ENCODE data around the gene CDC26. TPM values are rescaled to one million over a fixed set of nuclear protein-coding genes. Genes with fewer than 3 reads are reported as not detected.
A peak's percentile ranks its signal among the peaks of the same experiment; 100 is the strongest.

CDC26 gene
- total and polyA plus RNA-seq, 3 donors from 2014 or later, result 17.9 to 27.5 (median 19.8) TPM

DNA sequence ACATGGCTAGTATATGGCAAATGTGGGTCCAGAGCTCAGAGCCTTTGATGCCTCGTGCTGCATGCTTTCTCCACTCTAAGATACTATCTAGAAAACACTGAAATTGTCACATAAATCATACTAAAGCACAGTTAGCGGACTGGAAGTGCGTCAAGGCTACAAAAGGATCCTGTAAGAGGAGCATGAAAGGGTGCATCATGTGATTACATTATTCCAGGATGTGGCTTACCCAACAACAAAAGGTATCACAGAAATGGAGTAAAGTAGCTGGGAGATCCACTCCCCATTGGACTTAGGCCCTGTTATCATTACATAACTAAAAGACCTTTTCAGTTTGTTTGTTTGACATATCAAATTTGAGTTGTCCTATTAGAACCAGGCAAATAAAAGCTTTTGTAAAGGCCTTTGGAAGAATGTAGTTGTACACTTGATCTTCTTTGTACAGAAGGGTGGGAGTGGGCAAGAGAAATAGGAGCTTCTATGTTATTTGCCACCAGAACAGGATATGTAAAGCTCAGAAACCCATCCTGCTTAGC lies 47.2 kb downstream of the CDC26 start:
- H3K27me3 ChIP-seq, result no peaks in the 10 kb centered on the region
- H3K27ac ChIP-seq, result no peak overlapping the region
- no peak for TF ChIP-seq CTCF (IDR thresholded peaks at IDR 0.05)
- no peak for TF ChIP-seq POLR2A (IDR thresholded peaks at IDR 0.05)
- no peaks in the 10 kb centered on the region for H3K36me3 ChIP-seq (ENCODE audit: low read depth, missing control alignments)
- H3K9me3 ChIP-seq, result no peaks in the 10 kb centered on the region
- no peaks in the 10 kb centered on the region for H3K4me1 ChIP-seq
- DNase-seq, result no peak
- intact Hi-C loops (cut with DNase I; ENCODE audit: low total_unique reads), result no loop called here
- WGBS, 2 donors, result 68 to 81% methylated on average over 3 of the region's 3 CpGs
- H3K4me3 ChIP-seq, result no peak overlapping the region

- no peak overlapping the region for H3K27ac ChIP-seq
- peaks cover 3% of the 10 kb centered on the region for H3K4me1 ChIP-seq
- no peaks in the 10 kb centered on the region for H3K9me3 ChIP-seq
- H3K27me3 ChIP-seq, result no peaks in the 10 kb centered on the region
- no peak overlapping the region for H3K4me3 ChIP-seq
- no peak for DNase-seq
- TF ChIP-seq POLR2A (IDR thresholded peaks at IDR 0.05) (no peak), CTCF (IDR thresholded peaks at IDR 0.05) (no peak)
- 0 to 44% methylated on average over 1 of the region's 1 CpG for WGBS, 2 donors
- H3K36me3 ChIP-seq (ENCODE audit: low read depth, missing control alignments), result no peaks in the 10 kb centered on the region
- intact Hi-C loops (cut with DNase I; ENCODE audit: low total_unique reads), result no loop called here
Observed at GRCh38 chr9:113227436-113227835, 47.9 kb downstream of the CDC26 start.

DNA sequence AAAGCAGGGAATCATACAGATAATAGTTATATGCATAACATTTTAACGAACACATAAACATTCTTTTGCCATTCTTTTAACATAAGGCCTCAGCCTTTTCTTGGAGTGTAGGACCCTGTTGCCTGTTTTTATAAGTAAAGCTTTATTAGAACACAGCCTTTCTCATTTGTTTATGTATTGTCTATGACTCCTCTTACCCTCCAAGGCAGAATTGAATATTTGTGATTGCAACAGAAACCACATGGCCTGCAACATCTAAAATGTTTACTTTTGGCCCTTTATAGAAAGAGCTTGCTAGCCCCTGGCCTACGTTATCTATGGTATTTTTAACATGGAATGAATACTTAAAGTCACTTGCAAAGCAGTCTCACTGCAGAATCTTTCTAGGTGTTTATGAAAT lies 51.4 kb downstream of the CDC26 start:
- Histone ChIP-seq H3K36me3 (ENCODE audit: low read depth, missing control alignments) (no peaks in the 10 kb centered on the region), H3K4me3 (no peak overlapping the region), H3K27me3 (no peaks in the 10 kb centered on the region), H3K9me3 (no peaks in the 10 kb centered on the region), H3K4me1 (peaks cover 12% of the 10 kb centered on the region), H3K27ac (no peak overlapping the region)
- intact Hi-C loops (cut with DNase I; ENCODE audit: low total_unique reads), result loop anchor here (5.0 kb wide), 1 partner anchor 43 kb away; no protein-coding TSS in a partner anchor
- TF ChIP-seq CTCF (IDR thresholded peaks at IDR 0.05) (no peak), POLR2A (IDR thresholded peaks at IDR 0.05) (no peak)
- DNase-seq, result no peak
- 78 to 81% methylated on average over 2 of the region's 2 CpGs for WGBS, 2 donors

- H3K9me3 ChIP-seq, result no peaks in the 10 kb centered on the region
- WGBS, 2 donors, result 26 to 55% methylated on average over 5 of the region's 5 CpGs
- TF ChIP-seq CTCF (IDR thresholded peaks at IDR 0.05), result no peak
- TF ChIP-seq POLR2A (IDR thresholded peaks at IDR 0.05), result no peak
- intact Hi-C loops (cut with DNase I; ENCODE audit: low total_unique reads), result loop anchor here (5.0 kb wide), 1 partner anchor 45 kb away; no protein-coding TSS in a partner anchor
- H3K4me1 ChIP-seq, result peaks cover 12% of the 10 kb centered on the region
- peak overlapping the region in 1 of 2 donors; percentile 63 for H3K4me3 ChIP-seq
- no peaks in the 10 kb centered on the region for H3K27me3 ChIP-seq
- no peak for DNase-seq
- H3K36me3 ChIP-seq (ENCODE audit: low read depth, missing control alignments), result no peaks in the 10 kb centered on the region
- no peak overlapping the region for H3K27ac ChIP-seq
Observed at GRCh38 chr9:113222482-113222841, 52.9 kb downstream of the CDC26 start.

All from testis (tissue), 3 donors.